Measurements from ENCODE around the gene TFB1M.
A peak's percentile ranks its signal among the peaks of the same experiment; 100 is the strongest.

TFB1M gene

GRCh38 chr6:155328539-155329459, 14.5 kb upstream of the TFB1M start (continued):
- TF ChIP-seq ZFP30 (CRISPR knock-in tag; IDR thresholded peaks at IDR 0.05) = no peak
- TF ChIP-seq GLIS3 (CRISPR knock-in tag; IDR thresholded peaks at IDR 0.05) = no peak
- TF ChIP-seq ZNF8 (CRISPR knock-in tag; IDR thresholded peaks at IDR 0.05) = no peak
- no peak for TF ChIP-seq PATZ1 (CRISPR knock-in tag; IDR thresholded peaks at IDR 0.05; ENCODE audit: borderline replicate concordance)

- no peak for TF ChIP-seq GLIS3 (CRISPR knock-in tag; IDR thresholded peaks at IDR 0.05)
- no peak for TF ChIP-seq ZNF70 (CRISPR knock-in tag; IDR thresholded peaks at IDR 0.05)
- no peak for TF ChIP-seq ZFP30 (CRISPR knock-in tag; IDR thresholded peaks at IDR 0.05)
- no peak for TF ChIP-seq BACH2 (CRISPR knock-in tag; IDR thresholded peaks at IDR 0.05; ENCODE audit: borderline replicate concordance)
- TF ChIP-seq OSR1 (CRISPR knock-in tag; IDR thresholded peaks at IDR 0.05) = no peak
- no peak for TF ChIP-seq PATZ1 (CRISPR knock-in tag; IDR thresholded peaks at IDR 0.05; ENCODE audit: borderline replicate concordance)
- no peak for TF ChIP-seq ZFP3 (CRISPR knock-in tag; IDR thresholded peaks at IDR 0.05)
- TF ChIP-seq ESRRG (CRISPR knock-in tag; IDR thresholded peaks at IDR 0.05) = no peak
- no peak for TF ChIP-seq TOX (CRISPR knock-in tag; IDR thresholded peaks at IDR 0.05; ENCODE audit: borderline replicate concordance)
- TF ChIP-seq PPARA (CRISPR knock-in tag; IDR thresholded peaks at IDR 0.05; ENCODE audit: borderline replicate concordance) = no peak
- no peak for TF ChIP-seq CSDC2 (CRISPR knock-in tag; IDR thresholded peaks at IDR 0.05)
- ATAC-seq = no peak; the same call in 2 of the 3 replicates
These were observed 13.8 kb upstream of the TFB1M start for GRCh38 chr6:155328074-155328538.

DNA sequence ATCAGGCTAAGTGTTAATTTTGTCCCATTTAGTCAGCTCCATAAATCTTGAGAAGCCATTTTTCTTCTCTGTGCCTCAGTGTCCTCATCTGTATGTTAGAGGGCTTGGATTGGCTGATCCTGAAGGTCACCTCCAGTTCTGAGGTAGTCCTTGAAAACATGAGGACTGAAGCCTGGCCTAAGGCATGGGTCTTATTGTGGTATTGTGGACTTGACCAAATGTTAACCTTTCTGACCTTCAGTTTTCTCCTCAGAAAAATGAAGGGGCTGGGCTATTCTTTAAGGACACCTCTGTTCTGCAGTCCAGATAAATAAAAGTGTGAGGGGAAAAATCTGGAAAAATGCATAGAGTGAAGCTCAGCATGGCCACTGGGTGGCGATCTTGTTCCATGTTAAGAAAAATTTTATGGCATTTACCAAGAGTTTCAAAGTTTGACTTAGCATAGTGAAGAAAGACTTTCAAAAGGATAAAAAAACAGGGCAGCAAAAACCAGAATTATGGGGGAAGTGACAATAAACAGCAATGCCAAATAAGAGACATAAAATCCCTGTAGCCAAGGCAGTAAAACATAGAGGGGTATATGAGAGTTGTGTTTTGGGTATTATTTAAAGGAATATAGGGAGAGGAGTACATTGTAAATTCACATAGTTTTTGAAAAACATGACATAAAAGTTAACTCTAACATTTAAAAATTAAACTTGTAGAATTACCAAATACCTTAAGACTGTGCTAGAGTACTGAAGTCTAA, 13.2 kb upstream of the TFB1M start:
- TF ChIP-seq, protein P1, sequence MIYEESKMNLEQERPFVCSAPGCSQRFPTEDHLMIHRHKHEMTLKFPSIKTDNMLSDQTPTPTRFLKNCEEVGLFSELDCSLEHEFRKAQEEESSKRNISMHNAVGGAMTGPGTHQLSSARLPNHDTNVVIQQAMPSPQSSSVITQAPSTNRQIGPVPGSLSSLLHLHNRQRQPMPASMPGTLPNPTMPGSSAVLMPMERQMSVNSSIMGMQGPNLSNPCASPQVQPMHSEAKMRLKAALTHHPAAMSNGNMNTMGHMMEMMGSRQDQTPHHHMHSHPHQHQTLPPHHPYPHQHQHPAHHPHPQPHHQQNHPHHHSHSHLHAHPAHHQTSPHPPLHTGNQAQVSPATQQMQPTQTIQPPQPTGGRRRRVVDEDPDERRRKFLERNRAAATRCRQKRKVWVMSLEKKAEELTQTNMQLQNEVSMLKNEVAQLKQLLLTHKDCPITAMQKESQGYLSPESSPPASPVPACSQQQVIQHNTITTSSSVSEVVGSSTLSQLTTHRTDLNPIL (CRISPR knock-in tag; IDR thresholded peaks at IDR 0.05; ENCODE audit: low read depth) = no peak
- no peak for TF ChIP-seq TSHZ2 (CRISPR knock-in tag; IDR thresholded peaks at IDR 0.05)
- no peak for TF ChIP-seq ESRRG (CRISPR knock-in tag; IDR thresholded peaks at IDR 0.05)
- no peak for TF ChIP-seq TCF4 (CRISPR knock-in tag; IDR thresholded peaks at IDR 0.05; ENCODE audit: borderline replicate concordance)
- TF ChIP-seq ZNF70 (CRISPR knock-in tag; IDR thresholded peaks at IDR 0.05) = peak; percentile 97
- ATAC-seq = peak; percentile 88

- no peak for ATAC-seq
- TF ChIP-seq ESRRG (CRISPR knock-in tag; IDR thresholded peaks at IDR 0.05) (no peak), ZC3H10 (CRISPR knock-in tag; IDR thresholded peaks at IDR 0.05) (no peak), TCF4 (CRISPR knock-in tag; IDR thresholded peaks at IDR 0.05; ENCODE audit: borderline replicate concordance) (no peak), BACH2 (CRISPR knock-in tag; IDR thresholded peaks at IDR 0.05; ENCODE audit: borderline replicate concordance) (no peak), PPARA (CRISPR knock-in tag; IDR thresholded peaks at IDR 0.05; ENCODE audit: borderline replicate concordance) (no peak)
These were observed 11.6 kb upstream of the TFB1M start for GRCh38 chr6:155325700-155326516.
